H9 (cell line): Measurements from ENCODE around the gene RAB11FIP4. TPM values are rescaled to one million over a fixed set of nuclear protein-coding genes. Genes with fewer than 3 reads are reported as not detected.

Experiments used
- DNase-seq: peaks from one replicate; pipeline ENCODE4 v3.0.0-alpha.2; 2017
- H2AFZ ChIP-seq: one replicate; pipeline ENCODE4 v1.6.1; 2013; ENCODE audit warnings: mild to moderate bottlenecking, low read length, control low read depth, moderate library complexity
- H2AK5ac ChIP-seq: 2 replicates; pipeline ENCODE4 v1.6.1; 2013; ENCODE audit warnings: low read length, control low read depth, mixed read lengths; ENCODE audit not compliant: insufficient read length
- H2BK120ac ChIP-seq: one replicate; pipeline ENCODE4 v1.6.1; 2013; ENCODE audit warnings: low read depth, mild to moderate bottlenecking, low read length, control low read depth, inconsistent platforms; ENCODE audit not compliant: poor library complexity, severe bottlenecking
- H2BK12ac ChIP-seq: 2 replicates; pipeline ENCODE4 v1.6.1; 2013; ENCODE audit warnings: low read length, control low read depth, mixed read lengths, low read depth; ENCODE audit not compliant: insufficient read length
- H2BK15ac ChIP-seq: 2 replicates; pipeline ENCODE4 v1.6.1; 2013; ENCODE audit warnings: low read depth, low read length, control low read depth
- H2BK20ac ChIP-seq: one replicate; pipeline ENCODE4 v1.6.1; 2013; ENCODE audit warnings: low read depth, mild to moderate bottlenecking, low read length, control low read depth, inconsistent platforms; ENCODE audit not compliant: poor library complexity, severe bottlenecking
- H2BK5ac ChIP-seq: 2 replicates; pipeline ENCODE4 v1.6.1; 2013; ENCODE audit warnings: low read length, control low read depth, mixed read lengths; ENCODE audit not compliant: insufficient read length
- H3K14ac ChIP-seq: 2 replicates; pipeline ENCODE4 v1.6.1; 2013; ENCODE audit warnings: low read length, control low read depth; ENCODE audit not compliant: insufficient read depth
- H3K18ac ChIP-seq: 2 replicates; pipeline ENCODE4 v1.6.1; 2013; ENCODE audit warnings: low read depth, mild to moderate bottlenecking, mixed read lengths, low read length, control low read depth; ENCODE audit not compliant: insufficient read length
- H3K23ac ChIP-seq: 2 replicates; pipeline ENCODE4 v1.6.1; 2013; ENCODE audit warnings: low read length, control low read depth, mixed read lengths, low read depth; ENCODE audit not compliant: insufficient read length
- H3K23me2 ChIP-seq: 2 replicates; pipeline ENCODE4 v1.6.1; 2013; ENCODE audit warnings: low read depth, mild to moderate bottlenecking, mixed read lengths, low read length, control low read depth; ENCODE audit not compliant: insufficient read length, poor library complexity, severe bottlenecking
- H3K27ac ChIP-seq: 2 replicates; pipeline ENCODE4 v1.5.1; 2013; ENCODE audit warnings: low read length, control low read depth, mixed read lengths, low read depth; ENCODE audit not compliant: insufficient read length
- H3K27me3 ChIP-seq: 2 replicates; pipeline ENCODE4 v1.6.1; 2013; ENCODE audit warnings: low read length, control low read depth, inconsistent platforms; ENCODE audit not compliant: insufficient read depth
- H3K4ac ChIP-seq: 2 replicates; pipeline ENCODE4 v1.6.1; 2013; ENCODE audit warnings: low read depth, mild to moderate bottlenecking, control low read depth, inconsistent platforms, low read length, moderate library complexity
- H3K4me1 ChIP-seq: 2 replicates; pipeline ENCODE4 v1.6.1; 2013; ENCODE audit warnings: low read length, control low read depth, inconsistent platforms; ENCODE audit not compliant: insufficient read depth
- H3K4me2 ChIP-seq: 2 replicates; pipeline ENCODE4 v1.6.1; 2013; ENCODE audit warnings: low read length, control low read depth, mixed read lengths; ENCODE audit not compliant: insufficient read length, insufficient read depth
- H3K56ac ChIP-seq: 2 replicates; pipeline ENCODE4 v1.6.1; 2013; ENCODE audit warnings: low read depth, mild to moderate bottlenecking, mixed read lengths, low read length, control low read depth; ENCODE audit not compliant: insufficient read length
- H3K79me1 ChIP-seq: 2 replicates; pipeline ENCODE4 v1.6.1; 2013; ENCODE audit warnings: low read depth, mild to moderate bottlenecking, moderate library complexity, low read length, control low read depth, inconsistent platforms; ENCODE audit not compliant: insufficient read depth, poor library complexity, severe bottlenecking
- H3K79me2 ChIP-seq: 2 replicates; pipeline ENCODE4 v1.6.1; 2013; ENCODE audit warnings: low read length, control low read depth, inconsistent platforms; ENCODE audit not compliant: insufficient read depth
- H3K9ac ChIP-seq: 2 replicates; pipeline ENCODE4 v1.6.1; 2013; ENCODE audit warnings: low read length, control low read depth, mixed read lengths; ENCODE audit not compliant: insufficient read length; ENCODE audit errors: extremely low read depth
- H3K9me3 ChIP-seq: one replicate; pipeline ENCODE4 v1.6.1; 2013; ENCODE audit warnings: low read depth, low read length, inconsistent platforms; ENCODE audit not compliant: control insufficient read depth
- H3T11ph ChIP-seq: one replicate; pipeline ENCODE4 v1.6.1; 2013; ENCODE audit warnings: mild to moderate bottlenecking, low read length, control low read depth, inconsistent platforms
- H4K20me1 ChIP-seq: one replicate; pipeline ENCODE4 v1.6.1; 2013; ENCODE audit not compliant: control insufficient read depth, insufficient read length, insufficient read depth
- H4K5ac ChIP-seq: 2 replicates; pipeline ENCODE4 v1.6.1; 2013; ENCODE audit warnings: low read depth, mild to moderate bottlenecking, mixed read lengths, low read length, control low read depth; ENCODE audit not compliant: insufficient read length
- H4K8ac ChIP-seq: replicated peaks from 2 replicates; pipeline ENCODE4 v1.6.1; 2013; ENCODE audit warnings: low read length, control low read depth, mixed read lengths, low read depth; ENCODE audit not compliant: insufficient read length
- H4K91ac ChIP-seq: 2 replicates; pipeline ENCODE4 v1.6.1; 2013; ENCODE audit warnings: low read depth, mild to moderate bottlenecking, moderate library complexity, mixed read lengths, low read length, control low read depth; ENCODE audit not compliant: insufficient read length
- H3K27ac Mint-ChIP-seq, 3 experiments: 2 replicates in 2 of 3; 3 replicates in 1 of 3; pipeline ENCODE4 v1.8.0; 2020 to 2021; ENCODE audit warnings: mixed read lengths in 3 of 3, mild to moderate bottlenecking in 1 of 3, moderate library complexity in 1 of 3
- H3K27me3 Mint-ChIP-seq: 2 replicates; pipeline ENCODE4 v1.8.0; 2021; ENCODE audit warnings: low read depth, mild to moderate bottlenecking, moderate library complexity, mixed read lengths
- H3K36me3 Mint-ChIP-seq, 3 experiments: 2 replicates in 2 of 3; 3 replicates in 1 of 3; pipeline ENCODE4 v1.8.0; 2020 to 2021; ENCODE audit warnings: low read depth in 3 of 3, mixed read lengths in 3 of 3; ENCODE audit not compliant: insufficient read depth in 1 of 3
- H3K4me1 Mint-ChIP-seq, 2 experiments: 2 replicates each; pipeline ENCODE4 v1.8.0; 2020; ENCODE audit warnings: mixed read lengths in 2 of 2
- H3K4me3 Mint-ChIP-seq, 2 experiments: 2 replicates in 1 of 2; 3 replicates in 1 of 2; pipeline ENCODE4 v1.8.0; 2020 to 2021; ENCODE audit warnings: mild to moderate bottlenecking in 2 of 2, mixed read lengths in 2 of 2, moderate library complexity in 1 of 2
- H3K9me3 Mint-ChIP-seq, 2 experiments: 2 replicates in 1 of 2; 3 replicates in 1 of 2; pipeline ENCODE4 v1.8.0; 2020; ENCODE audit warnings: mild to moderate bottlenecking in 2 of 2, mixed read lengths in 2 of 2, moderate library complexity in 1 of 2
- WGBS: extraction: QIAGEN DNeasy Blood & Tissue Kit; methylation state at CpG from one replicate; pipeline ENCODE4 v1.1.7; 2013; ENCODE audit warnings: missing lambda C conversion rate, low lambda C conversion rate, mixed read lengths; ENCODE audit not compliant: insufficient read length; ENCODE audit errors: extremely low coverage; 5-methylcytosine and 5-hydroxymethylcytosine counted together
- total RNA-seq: library from RNA; stranded (reverse); gene quantifications from 2 replicates; pipeline ENCODE4 v1.2.1, GENCODE V29; 2021
- TF ChIP-seq, protein P1 (sequence below): fragments of 200-600 bp; sonication (generic); conservative IDR thresholded peaks from 3 replicates; pipeline ENCODE4 v1.8.0; 2021; ENCODE audit warnings: antibody characterized with exemption, mild to moderate bottlenecking

Gene RAB11FIP4
- total RNA-seq, 1 experiment from 2014 or later: 25.7 TPM

DNA sequence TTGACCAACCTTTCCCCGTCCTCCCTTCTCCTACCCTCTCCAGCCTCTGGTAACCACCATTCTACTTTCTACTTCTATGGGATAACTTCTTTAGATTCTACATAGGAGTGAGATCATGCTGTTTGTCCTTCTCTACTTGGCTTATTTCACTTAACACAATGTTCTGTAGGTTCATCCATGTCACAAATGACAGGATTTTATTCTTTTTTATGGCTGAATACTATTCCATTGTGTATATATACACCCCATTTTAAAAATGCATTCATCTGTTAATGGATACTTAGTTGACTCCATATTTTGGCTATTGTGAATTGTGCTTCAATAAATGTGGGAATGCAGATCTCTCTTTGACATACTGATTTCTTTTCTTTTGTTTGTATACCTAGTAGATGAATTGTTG is 115.0 kb downstream of the RAB11FIP4 start:
- Mint-ChIP-seq H3K4me3 (no peak overlapping the region), H3K27ac (no peak overlapping the region), H3K9me3 (no peaks in the 10 kb centered on the region), H3K27me3 (no peaks in the 10 kb centered on the region), H3K36me3 (peaks cover 0 to 5% (median 0%) of the 10 kb centered on the region in 3 experiments; a peak in 3 of 7 replicates), H3K4me1 (peaks cover 11 to 22% of the 10 kb centered on the region in 2 experiments)
- H3K4ac ChIP-seq: no peak overlapping the region
- H3T11ph ChIP-seq: no peak overlapping the region
- no peaks in the 10 kb centered on the region for H3K9me3 ChIP-seq
- H4K91ac ChIP-seq: no peak overlapping the region
- no peak overlapping the region for H2BK12ac ChIP-seq
- no peak overlapping the region for H3K9ac ChIP-seq
- no peak overlapping the region for H2BK15ac ChIP-seq
- no peak overlapping the region for H3K4me2 ChIP-seq
- no peak overlapping the region for H2AK5ac ChIP-seq
- H3K27me3 ChIP-seq: no peaks in the 10 kb centered on the region
- no peak overlapping the region for H2AFZ ChIP-seq
- no peak overlapping the region for H3K23ac ChIP-seq
- no peaks in the 10 kb centered on the region for H3K23me2 ChIP-seq
- DNase-seq: no peak
- no peak overlapping the region for H3K14ac ChIP-seq
- H3K27ac ChIP-seq: no peak overlapping the region
- no peak overlapping the region for H3K18ac ChIP-seq
- H3K79me1 ChIP-seq: peaks cover 5% of the 10 kb centered on the region
- H2BK120ac ChIP-seq: no peak overlapping the region
- no peak overlapping the region for H4K5ac ChIP-seq
- H3K4me1 ChIP-seq: no peaks in the 10 kb centered on the region; the same call in 1 of the 2 replicates
- no peak overlapping the region for H2BK20ac ChIP-seq
- TF ChIP-seq, protein P1, sequence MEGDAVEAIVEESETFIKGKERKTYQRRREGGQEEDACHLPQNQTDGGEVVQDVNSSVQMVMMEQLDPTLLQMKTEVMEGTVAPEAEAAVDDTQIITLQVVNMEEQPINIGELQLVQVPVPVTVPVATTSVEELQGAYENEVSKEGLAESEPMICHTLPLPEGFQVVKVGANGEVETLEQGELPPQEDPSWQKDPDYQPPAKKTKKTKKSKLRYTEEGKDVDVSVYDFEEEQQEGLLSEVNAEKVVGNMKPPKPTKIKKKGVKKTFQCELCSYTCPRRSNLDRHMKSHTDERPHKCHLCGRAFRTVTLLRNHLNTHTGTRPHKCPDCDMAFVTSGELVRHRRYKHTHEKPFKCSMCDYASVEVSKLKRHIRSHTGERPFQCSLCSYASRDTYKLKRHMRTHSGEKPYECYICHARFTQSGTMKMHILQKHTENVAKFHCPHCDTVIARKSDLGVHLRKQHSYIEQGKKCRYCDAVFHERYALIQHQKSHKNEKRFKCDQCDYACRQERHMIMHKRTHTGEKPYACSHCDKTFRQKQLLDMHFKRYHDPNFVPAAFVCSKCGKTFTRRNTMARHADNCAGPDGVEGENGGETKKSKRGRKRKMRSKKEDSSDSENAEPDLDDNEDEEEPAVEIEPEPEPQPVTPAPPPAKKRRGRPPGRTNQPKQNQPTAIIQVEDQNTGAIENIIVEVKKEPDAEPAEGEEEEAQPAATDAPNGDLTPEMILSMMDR: no peak
- no CpG with 5 or more reads among the region's 1 CpG for WGBS
- no peak overlapping the region for H3K56ac ChIP-seq
- no peaks in the 10 kb centered on the region; the same call in 1 of the 2 replicates for H3K79me2 ChIP-seq
- H2BK5ac ChIP-seq: no peak overlapping the region
- peaks cover 4% of the 10 kb centered on the region for H4K20me1 ChIP-seq
- H4K8ac ChIP-seq: no peak overlapping the region
